ENCODE measurements around the gene PIM1.
A peak's percentile ranks its signal among the peaks of the same experiment; 100 is the strongest.

DNA sequence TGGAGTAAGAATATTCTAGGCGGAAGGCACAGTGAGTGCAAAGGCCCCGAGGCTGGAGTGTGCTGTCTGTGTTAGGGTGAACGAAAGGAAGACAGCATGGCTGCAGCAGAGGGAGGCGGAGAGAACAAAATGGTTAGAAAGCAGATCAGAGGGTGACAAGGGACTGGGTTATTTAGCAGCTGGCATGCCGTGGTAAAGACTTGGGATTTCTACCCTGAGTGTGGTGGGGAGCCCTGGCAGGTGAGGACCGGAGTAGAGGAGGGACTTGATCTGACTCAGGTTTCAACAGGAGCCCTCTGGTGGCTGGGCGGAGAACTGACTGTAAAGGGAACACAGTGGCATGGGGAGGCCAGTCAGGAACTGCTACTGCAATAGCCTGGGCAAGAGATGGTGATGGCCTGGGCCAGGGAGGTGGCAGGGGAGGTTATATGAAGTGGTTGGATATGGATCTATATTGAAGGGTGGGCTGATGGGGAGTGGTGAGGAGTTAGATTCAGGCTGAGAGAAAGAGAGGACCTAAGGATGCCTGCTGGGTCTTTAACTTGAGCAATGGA lies 38.0 kb downstream of the PIM1 start:
- TF ChIP-seq, protein P1, sequence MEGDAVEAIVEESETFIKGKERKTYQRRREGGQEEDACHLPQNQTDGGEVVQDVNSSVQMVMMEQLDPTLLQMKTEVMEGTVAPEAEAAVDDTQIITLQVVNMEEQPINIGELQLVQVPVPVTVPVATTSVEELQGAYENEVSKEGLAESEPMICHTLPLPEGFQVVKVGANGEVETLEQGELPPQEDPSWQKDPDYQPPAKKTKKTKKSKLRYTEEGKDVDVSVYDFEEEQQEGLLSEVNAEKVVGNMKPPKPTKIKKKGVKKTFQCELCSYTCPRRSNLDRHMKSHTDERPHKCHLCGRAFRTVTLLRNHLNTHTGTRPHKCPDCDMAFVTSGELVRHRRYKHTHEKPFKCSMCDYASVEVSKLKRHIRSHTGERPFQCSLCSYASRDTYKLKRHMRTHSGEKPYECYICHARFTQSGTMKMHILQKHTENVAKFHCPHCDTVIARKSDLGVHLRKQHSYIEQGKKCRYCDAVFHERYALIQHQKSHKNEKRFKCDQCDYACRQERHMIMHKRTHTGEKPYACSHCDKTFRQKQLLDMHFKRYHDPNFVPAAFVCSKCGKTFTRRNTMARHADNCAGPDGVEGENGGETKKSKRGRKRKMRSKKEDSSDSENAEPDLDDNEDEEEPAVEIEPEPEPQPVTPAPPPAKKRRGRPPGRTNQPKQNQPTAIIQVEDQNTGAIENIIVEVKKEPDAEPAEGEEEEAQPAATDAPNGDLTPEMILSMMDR (IDR thresholded peaks at IDR 0.05): peak; percentile 31 to 79 (median 61)
- no peak for TF ChIP-seq POLR2A (IDR thresholded peaks at IDR 0.05)

Measured in body of pancreas (tissue), 4 donors.